ENCODE data around the gene ATP5PO. TPM values are rescaled to one million over a fixed set of nuclear protein-coding genes. Genes with fewer than 3 reads are reported as not detected.
"Not testable (repeated sequence)": the region's sequence is repeated elsewhere in the genome, so short reads cannot be mapped to it uniquely, and the experiment has no call there.

The ATP5PO gene
- total RNA-seq, 4 donors from 2014 or later: 184 to 354 (median 297) TPM

- TF ChIP-seq POLR2A (IDR thresholded peaks at IDR 0.05) (no peak), CTCF (IDR thresholded peaks at IDR 0.05) (no peak)
- Histone ChIP-seq H3K27ac (no peak overlapping the region), H3K36me3 (no peaks in the 10 kb centered on the region), H3K4me3 (no peak overlapping the region), H3K27me3 (no peaks in the 10 kb centered on the region), H3K9me3 (no peaks in the 10 kb centered on the region), H3K4me1 (no peaks in the 10 kb centered on the region)
- intact Hi-C loops (cut with DNase I): no loop called here
- WGBS, 2 donors: 64 to 66% methylated on average over 4 of the region's 4 CpGs
- no peak for DNase-seq
These were observed 44.8 kb downstream of the ATP5PO start for GRCh38 chr21:33870768-33871167.

- TF ChIP-seq POLR2A (IDR thresholded peaks at IDR 0.05) (no peak), CTCF (IDR thresholded peaks at IDR 0.05) (no peak)
- intact Hi-C loops (cut with DNase I): no loop called here
- Histone ChIP-seq H3K4me3 (no peak overlapping the region), H3K4me1 (no peaks in the 10 kb centered on the region), H3K27ac (no peak overlapping the region), H3K27me3 (no peaks in the 10 kb centered on the region), H3K9me3 (no peaks in the 10 kb centered on the region), H3K36me3 (no peaks in the 10 kb centered on the region)
- DNase-seq: no peak
These were observed 45.7 kb downstream of the ATP5PO start for GRCh38 chr21:33869873-33870272.

GRCh38 chr21:33867868-33868267 lies 47.7 kb downstream of the ATP5PO start:
- H3K4me3 ChIP-seq; H3K9me3 ChIP-seq; H3K27me3 ChIP-seq; H3K27ac ChIP-seq; intact Hi-C loops (cut with DNase I); H3K4me1 ChIP-seq; H3K36me3 ChIP-seq; DNase-seq: not testable (repeated sequence)
- 59% methylated on average over 12 of the region's 13 CpGs; no CpG with 5 or more reads in 1 of the 2 donors for WGBS, 2 donors

- no peak overlapping the region for H3K27ac ChIP-seq
- WGBS, 2 donors: 74 to 100% methylated on average over 2 of the region's 2 CpGs
- intact Hi-C loops (cut with DNase I): no loop called here
These were observed 48.8 kb downstream of the ATP5PO start for GRCh38 chr21:33866826-33867225.

GRCh38 chr21:33865996-33866575 lies 49.5 kb downstream of the ATP5PO start:
- Histone ChIP-seq H3K4me3 (no peak overlapping the region), H3K27ac (no peak overlapping the region), H3K27me3 (no peaks in the 10 kb centered on the region), H3K4me1 (no peaks in the 10 kb centered on the region), H3K36me3 (no peaks in the 10 kb centered on the region), H3K9me3 (no peaks in the 10 kb centered on the region)
- intact Hi-C loops (cut with DNase I): no loop called here
- WGBS, 2 donors: 71 to 91% methylated on average over 4 to 5 of the region's 8 CpGs
- DNase-seq: no peak
- TF ChIP-seq CTCF (IDR thresholded peaks at IDR 0.05) (no peak), POLR2A (IDR thresholded peaks at IDR 0.05) (no peak)

More at GRCh38 chr21:33866826-33867225, 48.8 kb downstream of the ATP5PO start:
- Histone ChIP-seq H3K4me3 (no peak overlapping the region), H3K4me1 (no peaks in the 10 kb centered on the region), H3K36me3 (no peaks in the 10 kb centered on the region), H3K9me3 (no peaks in the 10 kb centered on the region), H3K27me3 (no peaks in the 10 kb centered on the region)
- no peak for DNase-seq
- TF ChIP-seq CTCF (IDR thresholded peaks at IDR 0.05): no peak
- TF ChIP-seq POLR2A (IDR thresholded peaks at IDR 0.05): no peak

GRCh38 chr21:33865176-33865575 lies 50.4 kb downstream of the ATP5PO start:
- Histone ChIP-seq H3K36me3 (no peaks in the 10 kb centered on the region), H3K4me1 (no peaks in the 10 kb centered on the region), H3K4me3 (no peak overlapping the region), H3K27me3 (no peaks in the 10 kb centered on the region), H3K9me3 (no peaks in the 10 kb centered on the region), H3K27ac (no peak overlapping the region)
- WGBS, 2 donors: 97% methylated on average over 8 of the region's 9 CpGs; no CpG with 5 or more reads in 1 of the 2 donors
- TF ChIP-seq CTCF (IDR thresholded peaks at IDR 0.05) (no peak), POLR2A (IDR thresholded peaks at IDR 0.05) (no peak)
- DNase-seq: no peak
- intact Hi-C loops (cut with DNase I): no loop called here

Measured in esophagus squamous epithelium (tissue), 5 donors.